Suprapubic skin (tissue), 4 donors: Measurements from ENCODE around the gene NETO2. TPM values are rescaled to one million over a fixed set of nuclear protein-coding genes. Genes with fewer than 3 reads are reported as not detected.
"Not testable (repeated sequence)": the region's sequence is repeated elsewhere in the genome, so short reads cannot be mapped to it uniquely, and the experiment has no call there.

Experiments used
- DNase-seq, 2 donors: peaks; one replicate each; pipeline ENCODE4 v3.0.0-alpha.2; 2019; ENCODE audit warnings: low spot score in 2 of 2
- H3K27ac ChIP-seq: fragments of 200-600 bp; sonication (generic); one replicate; pipeline ENCODE4 v1.5.1; 2019
- H3K27me3 ChIP-seq: fragments of 200-600 bp; sonication (generic); one replicate; pipeline ENCODE4 v1.5.1; 2019
- H3K36me3 ChIP-seq: fragments of 200-600 bp; sonication (generic); one replicate; pipeline ENCODE4 v1.5.1; 2019
- H3K4me1 ChIP-seq: fragments of 200-600 bp; sonication (generic); one replicate; pipeline ENCODE4 v1.5.1; 2019
- H3K4me3 ChIP-seq: fragments of 200-600 bp; sonication (generic); one replicate; pipeline ENCODE4 v1.5.1; 2019; ENCODE audit warnings: mild to moderate bottlenecking
- H3K9me3 ChIP-seq: fragments of 200-600 bp; sonication (generic); one replicate; pipeline ENCODE4 v1.5.1; 2019
- EP300 ChIP-seq: sonication (generic); formaldehyde crosslinking; IDR thresholded peaks from one replicate; pipeline ENCODE4 v1.6.1; 2017; ENCODE audit warnings: antibody characterized with exemption
- POLR2A ChIP-seq, 2 donors: fragments of 450-650 bp; IDR thresholded peaks; one replicate each; pipeline ENCODE4 v1.6.1; 2017; ENCODE audit warnings: antibody characterized with exemption in 2 of 2, mild to moderate bottlenecking in 2 of 2, moderate library complexity in 2 of 2
- POLR2AphosphoS5 ChIP-seq, 3 donors: sonication (generic); formaldehyde crosslinking; IDR thresholded peaks; one replicate each; pipeline ENCODE4 v1.6.1; 2017; ENCODE audit warnings: antibody characterized with exemption in 3 of 3
- WGBS: methylation state at CpG from one replicate; pipeline ENCODE4 v1.1.5; 2018; 5-methylcytosine and 5-hydroxymethylcytosine counted together
- total RNA-seq, 4 donors: library from RNA; depleted of rRNA; stranded (reverse); fragments of >200 nt; gene quantifications; one replicate each; pipeline ENCODE4 v1.1.0, GENCODE V29; 2016
- TF ChIP-seq, protein P1 (sequence below), 2 donors: fragments of 200-600 bp in 1 of 2; fragments of 450-650 bp in 1 of 2; sonication (generic) in 1 of 2; IDR thresholded peaks; one replicate each; pipeline ENCODE4 v1.5.1; 2016 to 2019; ENCODE audit warnings: antibody characterized with exemption in 2 of 2, mild to moderate bottlenecking in 1 of 2, moderate library complexity in 1 of 2

NETO2 gene
- total RNA-seq, 4 donors from 2014 or later, result 0.24 to 6.0 (median 2.9) TPM

DNA sequence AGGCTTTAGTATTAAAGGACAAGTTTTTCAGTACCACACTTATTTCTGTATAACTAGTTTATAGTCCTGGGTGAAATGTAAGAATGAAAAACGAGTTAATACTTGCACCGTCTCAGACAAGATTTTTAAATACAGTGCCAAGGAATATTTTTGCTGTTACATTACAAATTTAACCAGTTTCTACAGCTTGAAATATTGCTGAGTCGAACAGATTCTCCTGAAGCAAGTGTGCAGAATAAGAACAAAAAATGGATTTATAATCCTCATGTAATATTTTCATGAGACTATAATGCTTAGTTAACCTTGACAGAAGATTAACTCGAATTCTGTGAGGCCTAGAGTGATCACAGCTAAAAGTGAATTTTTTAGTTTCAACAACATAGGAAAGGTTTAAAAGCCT, 3.1 kb downstream of the NETO2 start:
- 51% methylated on average over 4 of the region's 4 CpGs for WGBS
- Histone ChIP-seq H3K27ac (no peak overlapping the region), H3K9me3 (no peaks in the 10 kb centered on the region), H3K4me1 (peaks cover 30% of the 10 kb centered on the region), H3K27me3 (peaks cover 19% of the 10 kb centered on the region), H3K4me3 (no peak overlapping the region), H3K36me3 (no peaks in the 10 kb centered on the region)
- DNase-seq, result no peak
- TF ChIP-seq, protein P1, sequence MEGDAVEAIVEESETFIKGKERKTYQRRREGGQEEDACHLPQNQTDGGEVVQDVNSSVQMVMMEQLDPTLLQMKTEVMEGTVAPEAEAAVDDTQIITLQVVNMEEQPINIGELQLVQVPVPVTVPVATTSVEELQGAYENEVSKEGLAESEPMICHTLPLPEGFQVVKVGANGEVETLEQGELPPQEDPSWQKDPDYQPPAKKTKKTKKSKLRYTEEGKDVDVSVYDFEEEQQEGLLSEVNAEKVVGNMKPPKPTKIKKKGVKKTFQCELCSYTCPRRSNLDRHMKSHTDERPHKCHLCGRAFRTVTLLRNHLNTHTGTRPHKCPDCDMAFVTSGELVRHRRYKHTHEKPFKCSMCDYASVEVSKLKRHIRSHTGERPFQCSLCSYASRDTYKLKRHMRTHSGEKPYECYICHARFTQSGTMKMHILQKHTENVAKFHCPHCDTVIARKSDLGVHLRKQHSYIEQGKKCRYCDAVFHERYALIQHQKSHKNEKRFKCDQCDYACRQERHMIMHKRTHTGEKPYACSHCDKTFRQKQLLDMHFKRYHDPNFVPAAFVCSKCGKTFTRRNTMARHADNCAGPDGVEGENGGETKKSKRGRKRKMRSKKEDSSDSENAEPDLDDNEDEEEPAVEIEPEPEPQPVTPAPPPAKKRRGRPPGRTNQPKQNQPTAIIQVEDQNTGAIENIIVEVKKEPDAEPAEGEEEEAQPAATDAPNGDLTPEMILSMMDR (IDR thresholded peaks at IDR 0.05), result no peak
- TF ChIP-seq POLR2AphosphoS5 (IDR thresholded peaks at IDR 0.05), result no peak
- no peak for TF ChIP-seq POLR2A (IDR thresholded peaks at IDR 0.05)
- no peak for TF ChIP-seq EP300

GRCh38 chr16:47139561-47140185, 4.1 kb downstream of the NETO2 start:
- Histone ChIP-seq H3K27me3 (peaks cover 18% of the 10 kb centered on the region), H3K9me3 (no peaks in the 10 kb centered on the region), H3K4me1 (peaks cover 30% of the 10 kb centered on the region), H3K4me3 (no peak overlapping the region), H3K36me3 (no peaks in the 10 kb centered on the region), H3K27ac (no peak overlapping the region)
- DNase-seq, result no peak
- WGBS, result 48% methylated on average over 3 of the region's 3 CpGs
- TF ChIP-seq POLR2AphosphoS5 (IDR thresholded peaks at IDR 0.05) (no peak), EP300 (no peak), POLR2A (IDR thresholded peaks at IDR 0.05) (no peak)
- TF ChIP-seq, protein P1 (IDR thresholded peaks at IDR 0.05), result no peak

DNA sequence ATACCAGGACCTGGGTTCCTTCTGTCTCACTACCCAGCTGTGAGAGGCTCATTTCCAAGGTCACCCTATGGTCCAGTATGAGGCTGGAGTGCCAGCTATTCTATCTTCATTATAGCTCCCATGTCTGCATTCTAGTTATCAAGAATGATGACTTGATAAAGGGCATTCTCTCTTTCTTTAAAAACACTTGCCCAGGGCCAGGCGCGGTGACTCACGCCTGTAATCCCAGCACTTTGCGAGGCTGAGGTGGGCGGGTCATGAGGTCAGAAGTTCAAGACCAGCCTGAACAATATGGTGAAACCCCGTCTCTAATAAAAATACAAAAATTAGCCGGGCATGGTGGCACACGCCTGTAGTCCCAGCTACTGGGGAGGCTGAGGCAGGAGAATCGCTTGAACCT, 5.8 kb downstream of the NETO2 start:
- not testable (repeated sequence) for H3K27me3 ChIP-seq, H3K9me3 ChIP-seq, H3K36me3 ChIP-seq, H3K4me3 ChIP-seq, H3K27ac ChIP-seq, DNase-seq
- peaks cover 15% of the 10 kb centered on the region for H3K4me1 ChIP-seq
- 84% methylated on average over 9 of the region's 9 CpGs for WGBS

DNA sequence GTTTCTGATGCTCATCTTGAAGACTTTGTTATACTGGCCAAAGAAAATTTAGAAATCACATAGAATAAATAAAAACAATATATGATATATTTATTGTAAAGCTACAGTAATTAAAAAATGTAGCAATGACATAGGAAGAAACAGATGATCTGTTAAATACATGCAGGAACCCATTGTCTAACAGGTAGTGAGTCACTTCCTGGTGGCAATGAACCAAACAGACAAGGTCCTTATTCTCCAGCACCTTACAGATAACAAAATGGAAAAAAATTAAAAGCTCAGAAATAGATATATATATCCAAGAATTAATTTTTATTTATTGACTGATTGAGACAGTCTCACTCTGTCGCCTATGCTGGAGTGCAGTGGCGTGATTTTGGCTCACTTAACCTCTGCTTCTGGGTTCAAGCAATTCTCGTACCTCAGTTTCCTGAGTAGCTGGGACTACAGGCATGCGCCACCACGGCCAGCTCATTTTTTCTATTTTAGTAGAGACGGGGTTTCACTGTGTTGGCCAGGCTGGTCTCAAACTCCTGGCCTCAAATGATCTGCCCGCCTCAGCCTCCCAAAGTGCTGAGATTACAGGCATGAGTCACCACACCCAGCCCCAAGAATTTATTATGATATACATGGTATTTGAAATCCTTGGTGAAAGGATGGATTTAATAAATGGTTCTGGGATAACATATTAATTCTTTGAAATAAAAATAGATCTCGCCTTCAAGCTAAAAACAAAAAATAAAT, 7.5 kb downstream of the NETO2 start:
- TF ChIP-seq EP300 (no peak), POLR2A (IDR thresholded peaks at IDR 0.05) (no peak), POLR2AphosphoS5 (IDR thresholded peaks at IDR 0.05) (no peak)
- TF ChIP-seq, protein P1 (IDR thresholded peaks at IDR 0.05), result no peak
- Histone ChIP-seq H3K27ac (no peak overlapping the region), H3K27me3 (no peaks in the 10 kb centered on the region), H3K36me3 (no peaks in the 10 kb centered on the region), H3K4me3 (no peak overlapping the region), H3K4me1 (no peaks in the 10 kb centered on the region), H3K9me3 (no peaks in the 10 kb centered on the region)
- WGBS, result 80% methylated on average over 8 of the region's 8 CpGs
- DNase-seq, result no peak

DNA sequence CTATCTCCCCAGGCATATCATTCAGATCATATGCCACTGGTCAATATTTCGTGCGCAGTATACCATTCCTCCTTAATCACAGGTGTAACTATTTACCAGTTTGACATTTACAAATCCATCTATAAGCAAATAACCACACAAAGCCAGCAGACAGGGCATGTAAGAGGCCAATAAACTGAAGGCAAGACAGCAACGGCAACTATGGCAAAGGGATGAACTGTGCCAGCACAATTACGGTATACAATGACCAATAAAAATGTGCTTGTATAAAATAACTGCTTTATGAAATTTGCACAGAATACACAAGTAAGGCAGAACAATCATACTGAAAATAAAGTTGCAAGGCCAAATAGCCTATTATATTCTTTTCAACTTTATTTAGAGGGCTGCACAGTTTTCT, 9.2 kb downstream of the NETO2 start:
- TF ChIP-seq, protein P1 (IDR thresholded peaks at IDR 0.05), result no peak
- TF ChIP-seq POLR2A (IDR thresholded peaks at IDR 0.05), result no peak
- TF ChIP-seq EP300, result no peak
- no peak for TF ChIP-seq POLR2AphosphoS5 (IDR thresholded peaks at IDR 0.05)
- H3K36me3 ChIP-seq, result no peaks in the 10 kb centered on the region
- no peak for DNase-seq
- no peaks in the 10 kb centered on the region for H3K27me3 ChIP-seq
- H3K9me3 ChIP-seq, result no peaks in the 10 kb centered on the region
- 90% methylated on average over 4 of the region's 4 CpGs for WGBS
- no peak overlapping the region for H3K4me3 ChIP-seq
- no peak overlapping the region for H3K27ac ChIP-seq
- H3K4me1 ChIP-seq, result no peaks in the 10 kb centered on the region
